Nephron progenitor cell (in vitro differentiated cells): Measurements from ENCODE around the gene PLEKHA5.

Source experiments
- DNase-seq: peaks from one replicate; pipeline ENCODE4 v3.0.0; 2021
- H3K27ac Mint-ChIP-seq: 2 replicates; pipeline ENCODE4 v1.8.0; 2021; ENCODE audit warnings: mild to moderate bottlenecking, moderate library complexity, mixed read lengths
- H3K27me3 Mint-ChIP-seq: 2 replicates; pipeline ENCODE4 v1.8.0; 2021; ENCODE audit warnings: mild to moderate bottlenecking, low read depth, mixed read lengths; ENCODE audit not compliant: poor library complexity
- H3K36me3 Mint-ChIP-seq: 2 replicates; pipeline ENCODE4 v1.8.0; 2021; ENCODE audit warnings: low read depth, mixed read lengths
- H3K4me1 Mint-ChIP-seq: 2 replicates; pipeline ENCODE4 v1.8.0; 2021; ENCODE audit warnings: mixed read lengths
- H3K4me3 Mint-ChIP-seq: 2 replicates; pipeline ENCODE4 v1.8.0; 2021; ENCODE audit warnings: mild to moderate bottlenecking, moderate library complexity, mixed read lengths
- H3K9me3 Mint-ChIP-seq: 2 replicates; pipeline ENCODE4 v1.8.0; 2021; ENCODE audit warnings: mild to moderate bottlenecking, moderate library complexity, mixed read lengths
- CTCF ChIP-seq: fragments of 200-600 bp; sonication (generic); IDR thresholded peaks from 2 replicates; pipeline ENCODE4 v1.5.0; 2021; ENCODE audit warnings: antibody characterized with exemption

The PLEKHA5 gene

GRCh38 chr12:19181666-19182426 is 52.3 kb downstream of the PLEKHA5 start:
- TF ChIP-seq CTCF = no peak
- Mint-ChIP-seq H3K4me1 (peaks cover 13% of the 10 kb centered on the region), H3K27ac (no peak overlapping the region), H3K9me3 (no peaks in the 10 kb centered on the region), H3K4me3 (no peak overlapping the region), H3K27me3 (no peaks in the 10 kb centered on the region), H3K36me3 (peaks cover 8% of the 10 kb centered on the region)
- DNase-seq = no peak

- no peak overlapping the region for H3K4me3 Mint-ChIP-seq
These were observed 53.7 kb downstream of the PLEKHA5 start for GRCh38 chr12:19183121-19183838.

GRCh38 chr12:19185262-19185929 is 55.9 kb downstream of the PLEKHA5 start:
- no peaks in the 10 kb centered on the region for H3K36me3 Mint-ChIP-seq
- TF ChIP-seq CTCF = no peak
- peaks cover 20% of the 10 kb centered on the region for H3K4me1 Mint-ChIP-seq
- no peak overlapping the region for H3K4me3 Mint-ChIP-seq
- DNase-seq = no peak
- no peak overlapping the region for H3K27ac Mint-ChIP-seq
- no peaks in the 10 kb centered on the region for H3K9me3 Mint-ChIP-seq
- no peaks in the 10 kb centered on the region for H3K27me3 Mint-ChIP-seq

More at GRCh38 chr12:19183121-19183838, 53.7 kb downstream of the PLEKHA5 start:
- Mint-ChIP-seq H3K9me3 (no peaks in the 10 kb centered on the region), H3K4me1 (peaks cover 13% of the 10 kb centered on the region), H3K36me3 (peaks cover 4% of the 10 kb centered on the region), H3K27me3 (no peaks in the 10 kb centered on the region), H3K27ac (no peak overlapping the region)
- TF ChIP-seq CTCF = no peak
- DNase-seq = no peak

- no peak overlapping the region for H3K27ac Mint-ChIP-seq
- no peaks in the 10 kb centered on the region for H3K9me3 Mint-ChIP-seq
- H3K36me3 Mint-ChIP-seq = no peaks in the 10 kb centered on the region
- peak; percentile 58 for TF ChIP-seq CTCF
- no peak for DNase-seq
- H3K27me3 Mint-ChIP-seq = peaks cover 4% of the 10 kb centered on the region
- H3K4me3 Mint-ChIP-seq = no peak overlapping the region
- peaks cover 35% of the 10 kb centered on the region for H3K4me1 Mint-ChIP-seq
These were observed 57.5 kb downstream of the PLEKHA5 start for GRCh38 chr12:19186722-19187661.

- DNase-seq = no peak
- no peak overlapping the region for H3K4me3 Mint-ChIP-seq
- H3K4me1 Mint-ChIP-seq = peaks cover 31% of the 10 kb centered on the region
- no peak for TF ChIP-seq CTCF
- H3K27ac Mint-ChIP-seq = no peak overlapping the region
- peaks cover 4% of the 10 kb centered on the region for H3K27me3 Mint-ChIP-seq
- no peaks in the 10 kb centered on the region for H3K9me3 Mint-ChIP-seq
- no peaks in the 10 kb centered on the region for H3K36me3 Mint-ChIP-seq
These were observed 60.0 kb downstream of the PLEKHA5 start for GRCh38 chr12:19189522-19189921.
